Smooth muscle cell of the brain vasculature (primary cell): Measurements from ENCODE around the gene EVA1A.

Experiments
- DNase-seq: peaks from one replicate; pipeline ENCODE4 v3.0.0-alpha.2; 2012; ENCODE audit warnings: low read depth, low spot score

The EVA1A gene

DNA sequence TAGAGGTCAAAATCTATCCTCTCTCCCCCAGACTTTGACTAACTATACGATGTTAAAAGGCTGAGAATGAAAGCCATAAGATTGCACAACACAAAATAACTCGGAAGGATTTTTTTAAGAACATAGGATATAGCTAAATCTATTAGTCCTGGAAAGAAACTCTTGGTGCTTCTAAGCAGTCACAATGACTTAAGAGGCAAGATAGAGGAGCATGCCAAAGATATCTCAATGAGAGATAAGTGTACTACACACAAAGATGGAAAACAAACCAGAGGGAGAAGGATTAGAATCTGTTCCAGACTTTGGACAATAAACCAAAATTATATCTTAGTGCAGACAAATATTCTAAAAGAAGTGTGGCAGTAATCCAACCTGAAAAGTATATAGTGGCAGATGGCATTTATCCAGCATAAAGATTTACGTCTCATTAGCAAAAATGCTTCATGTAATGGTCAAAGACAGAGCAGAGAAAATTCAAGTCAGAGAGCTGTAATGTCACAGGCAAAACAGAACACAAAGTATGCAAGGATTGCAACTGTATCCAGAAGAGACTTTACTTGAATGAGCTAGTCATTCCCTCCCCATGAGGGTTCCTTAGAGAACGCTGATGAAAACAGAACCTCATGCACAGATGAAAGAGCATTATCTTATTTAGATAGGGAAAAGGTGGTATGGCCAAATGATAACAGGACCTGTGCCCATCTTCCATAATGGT lies 28.8 kb upstream of the EVA1A start:
- DNase-seq, result no peak

DNA sequence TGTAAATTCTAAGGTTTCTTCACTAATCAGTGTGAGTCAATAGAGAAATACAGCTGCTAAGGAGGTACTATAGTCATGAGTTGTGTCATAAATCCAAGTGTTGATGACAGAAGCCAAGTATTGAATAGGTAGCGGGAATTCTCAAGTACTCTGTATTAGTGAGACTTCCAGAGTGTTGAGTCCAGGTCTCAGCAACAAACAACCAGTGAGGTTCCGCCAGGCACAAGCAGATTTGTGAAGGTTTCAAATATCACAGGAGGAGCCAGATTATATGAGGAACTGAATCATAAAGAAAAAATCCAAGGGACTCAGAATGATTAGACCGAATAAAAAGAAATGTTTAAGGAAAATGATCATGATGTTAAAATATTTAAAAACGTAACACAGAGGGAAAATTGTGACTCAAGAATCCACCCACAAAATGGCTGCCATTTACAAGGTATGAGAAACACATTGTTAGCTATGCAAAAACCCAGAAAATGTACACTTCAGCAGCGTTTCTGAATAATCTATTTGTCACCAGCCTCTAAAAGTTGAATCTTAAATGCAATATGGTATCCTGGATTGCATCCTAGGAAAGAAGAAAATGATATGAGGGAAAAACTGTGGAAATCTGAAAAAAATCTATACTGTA lies 27.3 kb upstream of the EVA1A start:
- no peak for DNase-seq

DNA sequence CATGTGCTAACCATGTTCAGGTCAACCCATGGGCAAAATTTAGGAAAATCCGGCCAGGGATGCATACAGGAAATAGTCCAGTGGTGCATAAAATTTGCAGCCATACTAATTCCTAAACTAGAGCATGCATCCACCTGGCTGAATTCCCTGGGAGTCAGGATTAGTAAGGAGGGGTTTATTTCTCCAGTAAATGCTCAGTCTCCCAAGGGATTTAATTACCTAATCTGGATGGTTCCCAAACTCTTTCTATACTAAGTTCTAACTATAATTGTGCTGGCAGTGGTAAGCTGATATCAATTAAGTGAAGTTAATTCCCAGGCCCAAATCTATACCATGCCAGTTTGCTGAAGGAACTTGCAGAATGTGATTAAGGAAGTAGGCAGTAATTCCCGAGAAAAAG lies 26.2 kb upstream of the EVA1A start:
- DNase-seq, result no peak

DNA sequence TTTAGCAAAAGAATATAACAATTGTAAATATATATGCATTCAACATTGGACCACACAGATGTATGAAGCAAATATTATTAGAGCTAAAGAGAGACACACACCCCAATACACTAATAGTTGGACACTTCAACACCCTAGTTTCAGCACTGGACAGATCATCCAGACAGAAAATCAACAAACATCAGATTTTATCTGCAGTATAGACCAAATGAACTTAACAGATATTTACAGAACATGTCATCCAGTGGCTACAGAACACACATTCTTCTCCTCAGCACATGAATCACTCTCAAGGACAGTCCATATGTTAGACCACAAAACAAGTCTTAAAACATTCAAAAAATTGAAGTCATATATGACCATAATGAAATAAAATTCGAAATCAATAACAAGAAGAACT lies 22.1 kb upstream of the EVA1A start:
- DNase-seq, result no peak

DNA sequence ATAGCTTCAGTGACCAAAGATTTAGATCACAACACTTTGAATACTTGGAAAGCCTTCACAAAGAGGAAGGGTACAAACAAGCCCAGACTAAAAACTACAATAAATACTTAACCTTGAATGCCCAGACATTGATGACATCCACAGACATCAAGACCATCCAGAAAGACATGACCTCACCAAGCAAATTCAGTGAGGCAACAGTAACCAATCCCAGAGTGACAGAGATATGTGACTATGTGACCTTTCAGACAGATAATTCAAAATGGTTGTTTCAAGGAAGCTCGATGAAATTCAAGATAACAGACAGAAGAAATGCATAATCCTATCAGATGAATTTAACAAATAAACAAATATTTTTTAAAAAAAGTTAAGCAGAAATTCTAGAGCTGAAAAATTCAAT lies 19.9 kb upstream of the EVA1A start:
- no peak for DNase-seq

DNA sequence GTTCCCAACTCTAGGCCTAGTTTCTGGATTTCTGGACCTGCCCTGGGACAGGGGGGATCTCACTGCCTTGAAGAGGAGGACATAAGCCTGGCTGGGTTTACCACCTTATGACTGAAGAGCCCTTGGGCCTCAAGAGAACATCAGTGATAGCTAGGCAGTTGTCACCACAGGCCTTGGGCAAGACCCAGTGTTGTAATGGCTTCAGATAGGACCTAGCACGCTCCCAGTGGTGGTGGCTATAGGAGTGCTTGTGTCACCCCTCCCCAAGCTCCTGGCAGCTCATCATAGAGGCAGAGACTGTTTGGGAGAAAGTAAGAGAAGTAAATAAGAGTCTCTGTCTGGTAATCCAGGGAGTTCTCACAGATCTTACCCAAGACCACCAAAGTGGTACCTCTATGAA lies 19.4 kb upstream of the EVA1A start:
- no peak for DNase-seq

DNA sequence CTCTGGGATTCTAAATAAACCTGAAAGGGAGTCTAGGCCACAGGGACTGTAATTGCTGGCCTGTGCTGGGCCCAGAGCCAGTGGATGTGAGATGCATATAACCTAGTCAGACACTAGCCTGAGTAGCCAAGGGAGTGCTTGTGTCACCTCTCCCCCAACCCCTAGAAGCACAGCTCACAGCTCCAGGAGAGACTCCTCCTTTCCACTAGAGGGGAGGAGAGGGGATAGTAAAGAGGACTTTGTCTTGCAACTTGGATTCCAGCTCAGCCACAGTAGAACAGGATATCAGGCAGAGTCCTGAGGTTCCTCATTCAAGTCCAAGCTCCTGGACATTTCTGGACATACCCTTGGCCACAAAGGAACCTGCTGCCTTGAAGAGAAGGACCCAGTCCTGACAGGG lies 18.4 kb upstream of the EVA1A start:
- DNase-seq, result no peak

DNA sequence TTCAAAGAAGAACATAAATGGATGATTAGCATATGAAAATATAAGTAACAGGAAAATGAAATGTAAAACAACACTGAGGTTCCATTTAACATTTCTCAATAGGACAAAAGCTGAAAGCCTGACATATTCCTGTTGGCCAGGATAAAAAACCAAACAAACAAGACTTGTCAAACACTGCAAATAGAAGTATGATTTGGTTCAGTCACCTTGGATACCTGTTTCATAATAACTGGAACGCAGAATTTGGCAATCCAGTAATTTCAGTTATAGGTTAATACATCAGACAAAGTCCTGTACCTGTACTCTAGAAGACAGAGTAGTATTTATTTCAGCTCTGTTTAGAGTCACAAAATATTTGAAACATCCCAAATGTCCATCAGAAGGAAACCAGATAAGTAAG lies 16.5 kb upstream of the EVA1A start:
- DNase-seq, result no peak

DNA sequence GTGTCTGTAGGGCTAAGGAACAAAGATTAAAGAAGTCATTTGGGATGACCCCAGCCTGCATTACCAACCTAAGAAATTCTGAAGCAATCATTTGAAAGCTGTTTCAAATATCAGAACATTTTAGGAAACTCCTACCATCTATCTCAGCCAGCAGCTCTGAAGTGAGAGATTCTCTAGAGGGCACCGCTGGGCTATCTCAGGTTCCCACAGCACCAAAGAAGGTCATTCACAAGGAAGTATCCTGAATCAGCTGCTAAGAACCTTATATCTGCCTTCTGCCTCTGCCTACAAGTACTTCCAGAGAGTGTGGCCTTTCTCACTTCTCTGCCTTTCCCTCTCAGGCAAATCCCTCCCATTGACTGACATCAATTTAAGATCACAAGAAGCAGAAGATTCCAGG lies 13.4 kb upstream of the EVA1A start:
- DNase-seq, result no peak

DNA sequence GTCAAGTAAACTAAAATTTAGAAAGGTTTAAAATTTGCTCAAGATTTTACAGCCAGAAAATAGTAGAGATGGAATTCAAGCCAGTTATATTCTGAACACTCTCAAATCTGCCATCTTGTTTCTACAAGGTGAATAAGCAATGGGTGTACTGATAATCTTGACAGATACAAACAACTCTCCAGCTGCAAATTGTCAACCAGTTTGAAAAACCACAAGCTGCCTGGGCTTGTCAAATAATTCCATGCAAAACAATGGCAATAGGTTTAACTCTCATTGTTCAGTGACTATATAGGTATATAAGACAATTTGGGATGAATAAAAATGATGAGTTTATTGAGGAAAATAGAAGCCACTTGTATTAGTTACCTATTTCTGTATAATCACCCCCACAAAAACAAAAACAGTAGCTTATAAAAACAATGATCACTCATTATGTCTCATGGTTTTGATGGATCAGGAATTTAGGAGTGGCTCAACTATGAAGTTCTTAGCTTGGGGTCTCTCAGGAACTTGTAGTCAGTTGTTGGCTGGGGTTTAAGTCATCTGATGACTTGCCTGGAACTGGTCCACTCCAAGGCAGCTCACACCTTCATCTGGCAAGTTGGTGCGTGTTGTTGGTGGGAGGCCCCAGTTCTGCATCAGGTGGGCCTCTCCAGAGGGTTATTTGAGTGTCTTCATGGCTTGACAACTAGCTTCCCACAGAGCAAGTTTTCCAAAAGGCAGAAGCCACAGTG lies 12.6 kb upstream of the EVA1A start:
- DNase-seq, result no peak

DNA sequence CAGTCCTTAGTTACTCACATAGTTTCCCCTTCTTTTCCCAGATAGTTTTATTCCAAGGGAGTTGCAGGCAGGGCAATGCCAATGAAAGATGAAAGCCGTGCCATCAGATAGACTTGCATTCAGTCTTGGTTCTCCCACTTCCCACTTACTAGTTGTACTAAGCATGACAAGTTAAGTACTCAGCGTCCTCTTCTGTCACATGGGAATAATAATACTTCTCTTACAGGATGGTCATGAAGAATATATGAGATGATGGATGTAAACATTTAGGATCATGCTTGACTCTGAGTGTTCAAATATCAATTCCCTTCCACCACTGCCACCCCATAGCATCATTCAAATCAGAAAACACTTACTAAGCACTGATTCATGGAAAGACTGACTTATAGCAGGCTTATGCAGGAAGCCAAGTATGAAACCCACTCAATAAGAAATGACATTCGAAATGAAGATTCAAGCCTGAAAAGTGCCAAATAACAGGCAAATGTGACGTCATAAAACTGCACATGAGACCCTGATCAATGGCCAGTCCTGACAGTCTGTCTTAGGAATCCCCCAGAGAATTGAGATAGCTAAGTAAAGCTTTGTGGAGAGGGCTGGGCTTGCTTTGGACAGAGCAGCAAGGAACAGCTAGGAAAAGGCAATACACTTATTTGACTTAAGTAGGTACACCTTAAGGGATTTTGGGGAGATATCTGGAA lies 11.1 kb upstream of the EVA1A start:
- DNase-seq, result no peak

DNA sequence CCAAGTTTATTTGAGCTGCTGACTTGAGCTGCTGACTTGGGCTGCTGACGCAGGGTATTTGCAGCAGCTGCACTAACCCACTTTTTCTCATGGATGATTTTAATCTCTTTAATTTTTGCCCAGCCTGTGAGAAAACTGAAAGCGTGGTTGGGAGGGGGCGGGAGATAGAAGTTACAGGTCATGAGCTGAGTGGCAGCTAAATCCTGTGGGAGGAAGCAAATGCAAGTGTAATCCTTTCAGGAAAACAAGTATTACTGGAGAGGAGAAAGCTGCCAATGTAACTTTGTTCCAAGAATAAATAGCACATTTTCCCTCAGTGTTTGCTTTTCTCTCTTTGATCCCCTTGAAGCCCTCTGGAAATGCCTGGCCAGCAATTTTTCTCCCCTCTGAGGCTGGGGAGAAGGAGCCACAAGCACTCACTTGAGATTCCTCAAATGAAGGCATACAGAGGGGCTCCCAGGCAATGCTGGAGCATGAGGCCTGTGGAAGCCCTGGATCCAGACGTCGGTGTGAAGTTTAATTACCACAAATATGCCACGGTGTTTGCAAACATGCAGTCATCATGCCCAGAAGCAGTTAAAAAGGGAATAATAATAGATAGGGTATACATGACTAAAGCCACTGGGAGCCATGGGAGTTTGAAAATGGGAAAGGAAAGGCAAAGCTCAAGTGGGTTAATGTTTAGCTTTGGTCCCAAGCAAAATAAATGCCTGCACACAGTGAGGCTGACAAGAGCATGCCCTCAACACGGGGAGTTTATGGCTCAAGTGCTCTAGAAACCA lies 10.4 kb upstream of the EVA1A start:
- peak; percentile 49 for DNase-seq

DNA sequence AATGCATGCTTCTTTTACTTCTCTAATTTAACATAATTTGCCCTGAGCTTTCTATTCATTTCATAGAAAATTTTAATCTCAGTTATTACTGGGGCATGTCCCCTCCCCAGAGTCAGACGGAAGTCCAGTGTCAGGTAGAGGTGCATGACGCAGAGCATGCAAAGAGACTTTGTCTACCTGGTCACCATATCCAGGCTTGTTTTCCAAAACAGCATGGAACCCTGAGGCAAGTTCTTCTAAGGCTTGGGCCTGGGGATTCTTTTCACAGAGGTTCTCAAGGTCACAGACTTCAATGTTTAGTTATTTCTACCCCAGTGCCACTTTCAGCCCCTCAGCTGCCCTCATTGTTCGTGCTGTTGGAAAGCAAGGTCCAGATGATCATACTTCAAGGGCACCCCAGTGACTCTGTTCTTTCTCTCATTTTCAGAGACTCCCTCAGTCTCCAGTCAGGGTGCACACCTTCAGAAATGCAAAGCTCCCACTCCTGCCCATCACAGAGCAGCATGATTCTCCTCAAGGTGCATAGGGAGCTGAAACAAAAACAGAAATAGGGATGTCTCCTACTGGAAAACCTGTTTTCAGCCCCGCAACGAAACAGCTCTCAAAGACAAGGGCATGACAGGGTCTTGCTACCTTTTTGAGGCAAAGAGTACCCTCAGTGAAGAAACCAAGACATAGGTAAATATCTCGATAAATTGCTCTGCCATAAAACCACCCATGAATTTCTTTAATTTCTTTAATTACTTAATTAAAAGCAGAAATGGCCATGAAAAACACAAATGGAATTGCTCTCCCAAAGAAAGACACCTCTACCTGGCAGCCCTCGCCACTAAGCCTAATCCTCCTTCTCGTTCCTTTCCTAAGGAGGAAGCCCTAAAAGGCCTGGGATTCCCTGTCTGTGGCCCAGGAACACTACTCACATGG lies 9.5 kb upstream of the EVA1A start:
- no peak for DNase-seq

DNA sequence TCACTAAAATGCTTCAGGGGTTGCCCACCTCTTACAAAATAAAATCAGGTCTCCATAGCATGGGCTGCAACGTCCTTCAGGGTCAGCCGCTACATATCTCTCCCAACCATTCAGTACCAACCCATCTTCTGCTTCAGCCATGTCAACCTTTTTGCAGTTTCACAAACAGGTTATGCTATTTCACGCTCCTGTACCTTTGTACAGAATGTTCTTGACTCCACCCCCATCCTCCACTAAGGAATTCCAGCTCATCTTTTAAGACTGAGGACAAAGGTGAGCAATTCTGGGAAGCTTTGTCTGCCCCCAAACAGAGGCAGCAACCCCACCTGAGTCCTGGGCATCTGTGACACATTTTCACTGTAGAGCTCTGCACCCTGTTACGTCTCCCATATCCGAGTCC lies 8.8 kb upstream of the EVA1A start:
- no peak for DNase-seq

DNA sequence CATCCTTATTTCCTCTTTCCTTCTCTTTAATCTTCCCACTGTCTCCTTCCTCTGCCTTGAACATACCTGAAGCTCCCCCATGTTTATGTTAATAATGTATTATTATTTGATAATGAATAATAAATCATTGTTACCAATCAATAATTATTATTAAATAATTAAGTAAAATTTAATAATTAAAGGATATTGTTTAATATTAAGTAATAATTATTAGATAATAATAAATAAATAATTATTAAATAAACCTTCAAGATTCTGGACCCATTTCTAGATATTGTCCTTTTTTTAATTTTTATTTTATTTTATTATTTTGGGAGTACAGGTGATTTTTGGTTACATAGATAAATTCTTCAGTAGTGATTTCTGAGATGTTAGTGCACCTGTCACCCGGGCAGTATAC lies 7.4 kb upstream of the EVA1A start:
- DNase-seq, result no peak

DNA sequence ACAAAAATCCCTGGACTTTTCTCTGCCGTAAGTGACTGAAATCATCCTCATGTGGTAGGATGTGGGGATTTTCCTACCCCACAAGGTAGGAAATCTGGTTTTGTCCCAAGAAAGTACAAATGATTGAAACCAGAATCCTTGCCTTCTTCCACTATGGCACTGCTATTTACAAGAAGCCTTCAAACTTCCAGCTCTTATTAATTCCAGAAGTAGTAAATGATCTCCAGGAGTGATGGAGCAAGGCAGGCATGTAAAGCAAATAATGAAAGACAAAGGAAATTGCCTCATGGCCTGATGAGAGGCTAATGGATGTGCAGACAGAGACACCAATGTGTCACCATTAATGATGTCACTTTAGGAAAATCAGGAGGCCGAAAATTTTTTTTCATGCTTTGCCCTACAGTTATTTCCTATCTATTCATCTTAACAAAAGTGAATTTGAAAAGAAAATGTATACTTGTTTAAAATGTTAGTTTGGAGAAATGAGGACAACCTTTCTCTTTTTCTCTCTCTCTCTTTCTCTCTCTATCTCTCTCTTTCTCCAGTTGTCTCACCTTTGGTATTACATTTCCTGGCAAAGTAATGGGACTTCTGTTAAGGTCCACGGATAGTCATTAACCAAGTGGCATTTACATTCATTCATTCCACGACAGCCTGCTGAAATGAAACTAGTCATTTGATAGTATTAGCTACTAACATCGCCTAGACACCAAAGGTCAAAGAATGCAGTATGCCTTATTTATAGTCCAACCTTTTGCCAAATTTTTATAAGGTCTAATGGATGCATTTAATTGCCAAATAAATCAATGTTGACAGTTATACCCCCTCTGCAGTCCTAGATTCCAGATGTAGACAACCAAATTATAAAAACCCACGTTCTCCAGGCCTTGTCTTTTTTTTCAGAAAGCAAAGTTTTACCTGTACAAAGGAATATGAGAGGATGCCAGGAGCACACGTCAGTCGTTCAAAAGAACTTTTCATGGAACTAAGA lies 5.0 kb upstream of the EVA1A start:
- no peak for DNase-seq

DNA sequence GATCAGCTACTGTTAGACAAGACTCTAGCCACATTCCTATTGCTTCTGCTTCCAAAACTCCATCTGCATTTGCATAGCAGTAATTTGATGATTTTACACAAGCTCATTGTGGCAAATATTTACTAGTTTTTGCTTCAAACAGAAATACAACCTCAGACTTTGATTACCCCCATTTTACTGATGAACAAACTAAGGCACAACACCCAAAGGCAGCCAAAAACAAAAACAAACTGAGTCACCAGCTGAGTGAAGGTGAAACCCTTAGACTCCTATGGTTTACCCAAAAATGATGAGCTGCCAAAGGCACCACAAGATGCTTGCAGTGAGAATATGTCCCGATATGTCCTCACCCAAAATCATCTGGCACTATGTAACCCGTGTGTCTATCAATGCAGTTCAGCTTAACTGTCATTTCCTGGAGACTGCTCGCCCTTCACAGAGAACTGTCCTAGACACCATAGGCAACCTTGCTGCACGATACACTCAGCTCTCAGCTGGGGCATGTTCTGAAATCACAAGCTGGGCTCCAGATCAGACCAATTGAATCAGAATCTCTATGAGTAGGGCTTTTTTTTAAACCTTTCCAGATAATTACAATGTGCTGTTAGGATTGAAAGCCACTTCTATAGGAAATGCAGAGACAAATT lies 4.1 kb upstream of the EVA1A start:
- no peak for DNase-seq

DNA sequence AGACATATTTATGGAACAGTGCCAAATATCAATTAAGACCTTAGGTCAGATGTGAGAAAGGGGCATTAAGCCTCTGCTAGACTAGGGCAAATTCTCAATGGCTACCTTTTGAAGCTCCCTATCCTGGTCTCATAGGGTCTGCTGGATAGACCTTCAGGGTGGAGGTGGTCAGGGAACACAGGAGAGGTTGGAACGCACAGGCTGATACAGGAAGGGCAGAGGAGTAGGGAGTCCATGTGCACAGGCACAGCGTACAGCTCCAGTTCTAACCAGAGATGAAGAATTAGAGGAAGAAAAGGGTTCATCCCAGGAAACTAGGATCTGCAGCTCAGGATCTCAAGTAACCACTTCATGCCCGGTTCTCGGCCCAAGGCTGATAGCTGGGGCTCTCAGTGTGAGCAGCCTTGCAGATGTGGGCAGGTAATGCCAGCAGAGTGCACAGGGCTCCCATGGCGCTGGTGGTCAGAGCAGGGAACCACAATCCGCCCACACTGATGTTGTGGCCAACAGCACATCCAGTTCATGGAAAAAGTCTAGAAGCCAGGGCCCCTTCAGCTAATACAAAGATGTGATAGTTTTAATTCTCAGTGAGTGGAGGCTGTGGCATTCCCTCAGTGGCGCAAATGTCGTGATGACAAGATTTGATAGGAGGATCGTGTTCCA lies 3.4 kb upstream of the EVA1A start:
- DNase-seq, result no peak
